Epithelial cell of prostate (primary cell): ENCODE results near the gene CD79B.

Source experiments
- DNase-seq: peaks from one replicate; pipeline ENCODE4 v3.0.0-alpha.2; 2011; ENCODE audit warnings: low read depth, low spot score
- H3K27ac ChIP-seq: fragments of 450-650 bp; 2 replicates; pipeline ENCODE4 v1.5.1; 2017; ENCODE audit warnings: mild to moderate bottlenecking

The CD79B gene

GRCh38 chr17:63931981-63932561 is at the start of gene CD79B:
Gene CD79B, minus strand, starts transcription at chr17:63932331. Its CDS starts 70 bp downstream, at chr17:63932261.
- DNase-seq, result no peak
- H3K27ac ChIP-seq, result no peak within 1 kb of the TSS

- no peak for DNase-seq
- H3K27ac ChIP-seq, result no peak overlapping the region
Observed at GRCh38 chr17:63978272-63979200, 46.4 kb upstream of the CD79B start.

- no peak for DNase-seq
Observed at GRCh38 chr17:63976702-63977101, 44.6 kb upstream of the CD79B start.

GRCh38 chr17:63975541-63976092 is 43.5 kb upstream of the CD79B start:
- DNase-seq, result no peak
- H3K27ac ChIP-seq, result no peak overlapping the region

More at GRCh38 chr17:63976702-63977101, 44.6 kb upstream of the CD79B start:
- no peak overlapping the region for H3K27ac ChIP-seq

- H3K27ac ChIP-seq, result peak overlapping the region; percentile 59
- no peak for DNase-seq
Observed at GRCh38 chr17:63974594-63975192, 42.6 kb upstream of the CD79B start.

GRCh38 chr17:63973930-63974593 is 41.9 kb upstream of the CD79B start:
- H3K27ac ChIP-seq, result peak overlapping the region; percentile 59

GRCh38 chr17:63973247-63973646 is 41.1 kb upstream of the CD79B start:
- H3K27ac ChIP-seq, result no peak overlapping the region
- DNase-seq, result no peak

More at GRCh38 chr17:63973930-63974593, 41.9 kb upstream of the CD79B start:
- no peak for DNase-seq

GRCh38 chr17:63972796-63973195 is 40.7 kb upstream of the CD79B start, which contains the start of gene SCN4A:
Gene SCN4A, minus strand, starts transcription at chr17:63972918. Its CDS starts 77 bp downstream, at chr17:63972841.
- no peak within 1 kb of the TSS for H3K27ac ChIP-seq
- no peak for DNase-seq

- DNase-seq, result no peak
- H3K27ac ChIP-seq, result no peak overlapping the region
Observed at GRCh38 chr17:63969278-63969677, 37.1 kb upstream of the CD79B start.

- DNase-seq, result no peak
Observed at GRCh38 chr17:63967953-63968352, 35.8 kb upstream of the CD79B start.

GRCh38 chr17:63966646-63967264 is 34.6 kb upstream of the CD79B start:
- no peak overlapping the region for H3K27ac ChIP-seq
- DNase-seq, result no peak

More at GRCh38 chr17:63967953-63968352, 35.8 kb upstream of the CD79B start:
- H3K27ac ChIP-seq, result no peak overlapping the region

- H3K27ac ChIP-seq, result no peak overlapping the region
- DNase-seq, result no peak
Observed at GRCh38 chr17:63963123-63963522, 31.0 kb upstream of the CD79B start.

- DNase-seq, result no peak
- H3K27ac ChIP-seq, result no peak overlapping the region
Observed at GRCh38 chr17:63962298-63962744, 30.2 kb upstream of the CD79B start.

GRCh38 chr17:63961355-63962212 is 29.5 kb upstream of the CD79B start:
- no peak for DNase-seq
- H3K27ac ChIP-seq, result no peak overlapping the region

GRCh38 chr17:63960430-63960829 is 28.3 kb upstream of the CD79B start:
- DNase-seq, result no peak

GRCh38 chr17:63960006-63960405 is 27.9 kb upstream of the CD79B start:
- no peak overlapping the region for H3K27ac ChIP-seq
- DNase-seq, result no peak

More at GRCh38 chr17:63960430-63960829, 28.3 kb upstream of the CD79B start:
- no peak overlapping the region for H3K27ac ChIP-seq

GRCh38 chr17:63956296-63956920 is 24.3 kb upstream of the CD79B start:
- H3K27ac ChIP-seq, result no peak overlapping the region
- no peak for DNase-seq

GRCh38 chr17:63955791-63956190 is 23.7 kb upstream of the CD79B start:
- no peak overlapping the region for H3K27ac ChIP-seq
- no peak for DNase-seq
